ENCODE results near the gene NR5A2. TPM values are rescaled to one million over a fixed set of nuclear protein-coding genes. Genes with fewer than 3 reads are reported as not detected.
A peak's percentile ranks its signal among the peaks of the same experiment; 100 is the strongest.

NR5A2 gene
- total RNA-seq, 4 donors from 2014 or later: 5.0 to 21.5 (median 11.8) TPM

- peaks cover 0 to 63% of the 10 kb centered on the region in 2 donors for H3K27me3 ChIP-seq
- H3K36me3 ChIP-seq: no peaks in the 10 kb centered on the region
- peaks cover 0 to 7% of the 10 kb centered on the region in 2 donors for H3K4me1 ChIP-seq
- H3K9me3 ChIP-seq: no peaks in the 10 kb centered on the region
- no peak for DNase-seq
- intact Hi-C loops (cut with DNase I; ENCODE audit: low total_unique reads): no loop called here
- no peak for TF ChIP-seq CTCF (IDR thresholded peaks at IDR 0.05)
- TF ChIP-seq POLR2A (IDR thresholded peaks at IDR 0.05): no peak
- no peak overlapping the region for H3K4me3 ChIP-seq
- H3K27ac ChIP-seq: no peak overlapping the region
These were observed 8.6 kb downstream of the NR5A2 start for GRCh38 chr1:200035956-200036618.

- H3K36me3 ChIP-seq: no peaks in the 10 kb centered on the region
- TF ChIP-seq CTCF (IDR thresholded peaks at IDR 0.05) (no peak), POLR2A (IDR thresholded peaks at IDR 0.05) (no peak)
- peaks cover 0 to 7% of the 10 kb centered on the region in 2 donors for H3K4me1 ChIP-seq
- no peaks in the 10 kb centered on the region for H3K9me3 ChIP-seq
- no peak overlapping the region for H3K27ac ChIP-seq
- H3K4me3 ChIP-seq: no peak overlapping the region
- DNase-seq: no peak
- H3K27me3 ChIP-seq: peaks cover 0 to 63% of the 10 kb centered on the region in 2 donors
- intact Hi-C loops (cut with DNase I; ENCODE audit: low total_unique reads): no loop called here
These were observed 9.2 kb downstream of the NR5A2 start for GRCh38 chr1:200036619-200037270.

- no peak for DNase-seq
- Histone ChIP-seq H3K4me3 (no peak overlapping the region), H3K27ac (no peak overlapping the region), H3K4me1 (peaks cover 0 to 7% of the 10 kb centered on the region in 2 donors), H3K36me3 (no peaks in the 10 kb centered on the region), H3K9me3 (no peaks in the 10 kb centered on the region), H3K27me3 (peaks cover 0 to 65% of the 10 kb centered on the region in 2 donors)
- no peak for TF ChIP-seq CTCF (IDR thresholded peaks at IDR 0.05)
- intact Hi-C loops (cut with DNase I; ENCODE audit: low total_unique reads): no loop called here
These were observed 10.0 kb downstream of the NR5A2 start for GRCh38 chr1:200037501-200037900.

- H3K9me3 ChIP-seq: no peaks in the 10 kb centered on the region
- H3K4me1 ChIP-seq: peaks cover 0 to 7% of the 10 kb centered on the region in 2 donors
- intact Hi-C loops (cut with DNase I; ENCODE audit: low total_unique reads): no loop called here
- no peak overlapping the region for H3K27ac ChIP-seq
- no peaks in the 10 kb centered on the region for H3K36me3 ChIP-seq
- no peak for TF ChIP-seq CTCF (IDR thresholded peaks at IDR 0.05)
- TF ChIP-seq POLR2A (IDR thresholded peaks at IDR 0.05): no peak
- DNase-seq: no peak
- H3K27me3 ChIP-seq: peaks cover 0 to 68% of the 10 kb centered on the region in 2 donors
- H3K4me3 ChIP-seq: no peak overlapping the region
These were observed 10.4 kb downstream of the NR5A2 start for GRCh38 chr1:200037904-200038303.

- Histone ChIP-seq H3K36me3 (no peaks in the 10 kb centered on the region), H3K9me3 (no peaks in the 10 kb centered on the region), H3K27ac (peak overlapping the region; percentile 66 to 83), H3K4me1 (peaks cover 0 to 7% of the 10 kb centered on the region in 2 donors), H3K27me3 (peaks cover 0 to 70% of the 10 kb centered on the region in 2 donors), H3K4me3 (peak overlapping the region; percentile 28)
- no peak for DNase-seq
- intact Hi-C loops (cut with DNase I; ENCODE audit: low total_unique reads): no loop called here
- TF ChIP-seq CTCF (IDR thresholded peaks at IDR 0.05): no peak
- TF ChIP-seq POLR2A (IDR thresholded peaks at IDR 0.05): no peak
These were observed 10.9 kb downstream of the NR5A2 start for GRCh38 chr1:200038325-200038980.
